Measurements from ENCODE around the gene NAALADL2.

- TF ChIP-seq EZH2 (IDR thresholded peaks at IDR 0.05), result no peak
- no peak for TF ChIP-seq POLR2AphosphoS5 (IDR thresholded peaks at IDR 0.05; ENCODE audit: borderline replicate concordance, low read depth, low read length)
- TF ChIP-seq FOXP2 (optimal IDR thresholded peaks at IDR 0.05; ENCODE audit: control extremely low read depth, extremely low read length, insufficient read depth), result no peak
Observed at GRCh38 chr3:175453361-175453760, 594.2 kb downstream of the NAALADL2 start.
